ENCODE measurements around the gene MZF1. TPM values are rescaled to one million over a fixed set of nuclear protein-coding genes. Genes with fewer than 3 reads are reported as not detected.

The MZF1 gene
- total and polyA plus RNA-seq, 2 experiments from 2014 or later, result 10.2 to 21.8 TPM

- Histone ChIP-seq H3K36me3 (ENCODE audit: insufficient read depth) (0 out of 2 replicates have a peak, but pooled peaks cover 6% of the 10 kb centered on the region), H3K27ac (ENCODE audit: low read depth) (no peak overlapping the region), H3K4me2 (peak overlapping the region; percentile 98), H4K20me1 (replicated peaks; ENCODE audit: insufficient read depth) (no peaks in the 10 kb centered on the region; the same call in 1 of the 2 replicates), H2AFZ (no peak overlapping the region), H3K4me1 (ENCODE audit: insufficient read depth) (peaks cover 23% of the 10 kb centered on the region), H3K79me2 (replicated peaks; ENCODE audit: insufficient read depth) (peaks cover 20% of the 10 kb centered on the region), H3K27me3 (ENCODE audit: insufficient read depth) (peaks cover 21% of the 10 kb centered on the region), H3K9me2 (ENCODE audit: insufficient read depth) (peaks cover 5% of the 10 kb centered on the region; the same call in 1 of the 2 replicates), H3F3A (replicated peaks; ENCODE audit: low read depth) (peaks cover 62% of the 10 kb centered on the region), H3K4me3 (peak overlapping the region; percentile 84)
- H3K9me3 Mint-ChIP-seq, result peaks cover 8% of the 10 kb centered on the region; the same call in 2 of the 3 replicates
- peak overlapping the region; percentile 72; the same call in 1 of the 2 replicates for H3K27ac Mint-ChIP-seq
- H3K27me3 Mint-ChIP-seq (ENCODE audit: insufficient read depth, low read depth, poor library complexity), result peaks cover 55% of the 10 kb centered on the region
- no peak for TF ChIP-seq STAT1 (IDR thresholded peaks at IDR 0.05; ENCODE audit: unreplicated experiment)
- TF ChIP-seq REST (IDR thresholded peaks at IDR 0.05; ENCODE audit: unreplicated experiment), result no peak
- no peak for TF ChIP-seq CREB1 (CRISPR knock-in tag; IDR thresholded peaks at IDR 0.05; ENCODE audit: low read depth)
- TF ChIP-seq ZNF114 (CRISPR knock-in tag; IDR thresholded peaks at IDR 0.05), result no peak
- TF ChIP-seq POLR2AphosphoS5 (IDR thresholded peaks at IDR 0.05; ENCODE audit: low read depth), result no peak
- TF ChIP-seq JUNB (IDR thresholded peaks at IDR 0.05; ENCODE audit: unreplicated experiment), result no peak
- no peak for TF ChIP-seq ETS1 (IDR thresholded peaks at IDR 0.05)
- no peak for TF ChIP-seq EZH2phosphoT487 (IDR thresholded peaks at IDR 0.05; ENCODE audit: unreplicated experiment)
- TF ChIP-seq ZNF462 (CRISPR knock-in tag; IDR thresholded peaks at IDR 0.05), result no peak
- TF ChIP-seq CTCF (conservative IDR thresholded peaks at IDR 0.05; ENCODE audit: low read depth in 2 of 2), result no peak
- no peak for TF ChIP-seq EZH2 (IDR thresholded peaks at IDR 0.05; ENCODE audit: low read depth, unreplicated experiment)
- no peak for TF ChIP-seq NANOG (IDR thresholded peaks at IDR 0.05; ENCODE audit: borderline replicate concordance)
- TF ChIP-seq ZNF331 (CRISPR knock-in tag; IDR thresholded peaks at IDR 0.05; ENCODE audit: low read depth), result no peak
- no peak for ATAC-seq
- H3K4me1 Mint-ChIP-seq, result peaks cover 43% of the 10 kb centered on the region
- no peak for DNase-seq (ENCODE audit: low spot score)
- peak overlapping the region; percentile 97 for H3K4me3 Mint-ChIP-seq
- H3K36me3 Mint-ChIP-seq (ENCODE audit: low read depth), result peaks cover 53% of the 10 kb centered on the region
Measured at GRCh38 chr19:58556622-58557220, 16.4 kb downstream of the MZF1 start.
